Activated T-helper 1 cell treated with anti-CD3 and anti-CD28 coated beads, Interleukin-12 subunit alpha, Interleukin-12 subunit beta, Interleukin-2, Interleukin-4 antibody, amounts not matched to agents 30 ng/mL and 10 ng/mL and 1 ng/mL, durations not matched to agents 14 hours and 24 hours and 36 hours (primary cell): ENCODE results near the gene ANXA8. TPM values are rescaled to one million over a fixed set of nuclear protein-coding genes. Genes with fewer than 3 reads are reported as not detected.
"Not testable (repeated sequence)": the region's sequence is repeated elsewhere in the genome, so short reads cannot be mapped to it uniquely, and the experiment has no call there.

Source experiments
- DNase-seq: peaks from one replicate; pipeline ENCODE4 v3.0.0; 2021; ENCODE audit warnings: low spot score
- H3K27ac Mint-ChIP-seq: one replicate; pipeline ENCODE4 v1.8.0; 2021; ENCODE audit warnings: mild to moderate bottlenecking, mixed read lengths
- H3K27me3 Mint-ChIP-seq: one replicate; pipeline ENCODE4 v1.8.0; 2022; ENCODE audit warnings: mild to moderate bottlenecking, moderate library complexity, mixed read lengths; ENCODE audit not compliant: insufficient read depth
- H3K36me3 Mint-ChIP-seq: one replicate; pipeline ENCODE4 v1.8.0; 2021; ENCODE audit warnings: low read depth, mixed read lengths
- H3K4me1 Mint-ChIP-seq: one replicate; pipeline ENCODE4 v1.8.0; 2021; ENCODE audit warnings: low read depth, mixed read lengths
- H3K4me3 Mint-ChIP-seq: one replicate; pipeline ENCODE4 v1.8.0; 2021; ENCODE audit warnings: mild to moderate bottlenecking, moderate library complexity, mixed read lengths
- H3K9me3 Mint-ChIP-seq: one replicate; pipeline ENCODE4 v1.8.0; 2021; ENCODE audit warnings: mixed read lengths
- intact Hi-C: fragments of 100-400 bp; cut with micrococcal nuclease; formaldehyde crosslinking; loops from one replicate; pipeline ENCODE4 v1.15.1; 2024
- total RNA-seq: library from RNA; stranded (reverse); gene quantifications from 2 replicates; pipeline ENCODE4 v1.2.3, GENCODE V29; 2022

ANXA8 gene
- total RNA-seq, 1 donor from 2014 or later: not detected

- Mint-ChIP-seq H3K4me3 (no peak overlapping the region), H3K27me3 (peaks cover 14% of the 10 kb centered on the region), H3K36me3 (no peaks in the 10 kb centered on the region), H3K4me1 (no peaks in the 10 kb centered on the region), H3K9me3 (no peaks in the 10 kb centered on the region), H3K27ac (no peak overlapping the region)
- intact Hi-C loops: no loop called here
- no peak for DNase-seq
These were observed 27.0 kb downstream of the ANXA8 start for GRCh38 chr10:47456794-47457527.

- intact Hi-C loops: no loop called here
- Mint-ChIP-seq H3K36me3 (no peaks in the 10 kb centered on the region), H3K9me3 (no peaks in the 10 kb centered on the region), H3K4me3 (no peak overlapping the region), H3K27me3 (peaks cover 14% of the 10 kb centered on the region), H3K27ac (no peak overlapping the region), H3K4me1 (no peaks in the 10 kb centered on the region)
- no peak for DNase-seq
These were observed 27.7 kb downstream of the ANXA8 start for GRCh38 chr10:47456079-47456785.

- H3K36me3 Mint-ChIP-seq, H3K9me3 Mint-ChIP-seq, H3K4me1 Mint-ChIP-seq, intact Hi-C loops, DNase-seq, H3K4me3 Mint-ChIP-seq, H3K27ac Mint-ChIP-seq: not testable (repeated sequence)
- H3K27me3 Mint-ChIP-seq: peaks cover 12% of the 10 kb centered on the region
These were observed 28.4 kb downstream of the ANXA8 start for GRCh38 chr10:47455350-47456078.

GRCh38 chr10:47454780-47455058 is 29.2 kb downstream of the ANXA8 start:
- no peaks in the 10 kb centered on the region for H3K9me3 Mint-ChIP-seq
- no peak for DNase-seq
- H3K4me1 Mint-ChIP-seq: no peaks in the 10 kb centered on the region
- intact Hi-C loops: no loop called here
- H3K27ac Mint-ChIP-seq: no peak overlapping the region
- H3K4me3 Mint-ChIP-seq: no peak overlapping the region
- peaks cover 12% of the 10 kb centered on the region for H3K27me3 Mint-ChIP-seq
- H3K36me3 Mint-ChIP-seq: no peaks in the 10 kb centered on the region

GRCh38 chr10:47454008-47454779 is 29.7 kb downstream of the ANXA8 start:
- Mint-ChIP-seq H3K9me3 (no peaks in the 10 kb centered on the region), H3K36me3 (no peaks in the 10 kb centered on the region), H3K4me1 (no peaks in the 10 kb centered on the region), H3K27me3 (peaks cover 8% of the 10 kb centered on the region), H3K27ac (no peak overlapping the region), H3K4me3 (no peak overlapping the region)
- intact Hi-C loops: no loop called here
- no peak for DNase-seq

GRCh38 chr10:47453141-47454007 is 30.5 kb downstream of the ANXA8 start:
- H3K9me3 Mint-ChIP-seq: no peaks in the 10 kb centered on the region
- DNase-seq: no peak
- peaks cover 8% of the 10 kb centered on the region for H3K27me3 Mint-ChIP-seq
- H3K36me3 Mint-ChIP-seq: no peaks in the 10 kb centered on the region
- H3K4me3 Mint-ChIP-seq: no peak overlapping the region
- intact Hi-C loops: no loop called here
- no peak overlapping the region for H3K27ac Mint-ChIP-seq
- H3K4me1 Mint-ChIP-seq: no peaks in the 10 kb centered on the region

- Mint-ChIP-seq H3K4me1 (no peaks in the 10 kb centered on the region), H3K27ac (no peak overlapping the region), H3K4me3 (no peak overlapping the region), H3K9me3 (no peaks in the 10 kb centered on the region), H3K27me3 (peaks cover 8% of the 10 kb centered on the region), H3K36me3 (no peaks in the 10 kb centered on the region)
- DNase-seq: no peak
- intact Hi-C loops: no loop called here
These were observed 31.3 kb downstream of the ANXA8 start for GRCh38 chr10:47452495-47453140.

- H3K36me3 Mint-ChIP-seq: no peaks in the 10 kb centered on the region
- intact Hi-C loops: no loop called here
- no peak for DNase-seq
- no peak overlapping the region for H3K27ac Mint-ChIP-seq
- peaks cover 8% of the 10 kb centered on the region for H3K27me3 Mint-ChIP-seq
- H3K4me3 Mint-ChIP-seq: no peak overlapping the region
- H3K4me1 Mint-ChIP-seq: no peaks in the 10 kb centered on the region
- no peaks in the 10 kb centered on the region for H3K9me3 Mint-ChIP-seq
These were observed 31.9 kb downstream of the ANXA8 start for GRCh38 chr10:47451998-47452494.

GRCh38 chr10:47451273-47451997 is 32.5 kb downstream of the ANXA8 start:
- no peak overlapping the region for H3K4me3 Mint-ChIP-seq
- no peaks in the 10 kb centered on the region for H3K36me3 Mint-ChIP-seq
- DNase-seq: no peak
- H3K4me1 Mint-ChIP-seq: no peaks in the 10 kb centered on the region
- H3K27ac Mint-ChIP-seq: no peak overlapping the region
- intact Hi-C loops: no loop called here
- peaks cover 8% of the 10 kb centered on the region for H3K27me3 Mint-ChIP-seq
- H3K9me3 Mint-ChIP-seq: no peaks in the 10 kb centered on the region

- H3K4me3 Mint-ChIP-seq: no peak overlapping the region
- peaks cover 8% of the 10 kb centered on the region for H3K27me3 Mint-ChIP-seq
- H3K27ac Mint-ChIP-seq: no peak overlapping the region
- H3K9me3 Mint-ChIP-seq: peaks cover 7% of the 10 kb centered on the region
- no peak for DNase-seq
- no peaks in the 10 kb centered on the region for H3K4me1 Mint-ChIP-seq
- H3K36me3 Mint-ChIP-seq: no peaks in the 10 kb centered on the region
- intact Hi-C loops: no loop called here
These were observed 33.5 kb downstream of the ANXA8 start for GRCh38 chr10:47450442-47450841.

GRCh38 chr10:47449979-47450378 is 33.9 kb downstream of the ANXA8 start:
- peaks cover 2% of the 10 kb centered on the region for H3K36me3 Mint-ChIP-seq
- no peak for DNase-seq
- no peak overlapping the region for H3K27ac Mint-ChIP-seq
- peaks cover 11% of the 10 kb centered on the region for H3K9me3 Mint-ChIP-seq
- H3K4me3 Mint-ChIP-seq: no peak overlapping the region
- intact Hi-C loops: no loop called here
- H3K27me3 Mint-ChIP-seq: peaks cover 8% of the 10 kb centered on the region
- H3K4me1 Mint-ChIP-seq: no peaks in the 10 kb centered on the region
